ENCODE results near the gene HS3ST3A1. TPM values are rescaled to one million over a fixed set of nuclear protein-coding genes. Genes with fewer than 3 reads are reported as not detected.

HS3ST3A1 gene
- total RNA-seq, 5 donors from 2014 or later (not counting 1 experiment from before 2014, with no cell fraction given), result 1.0 to 2.4 TPM; not detected in 3

DNA sequence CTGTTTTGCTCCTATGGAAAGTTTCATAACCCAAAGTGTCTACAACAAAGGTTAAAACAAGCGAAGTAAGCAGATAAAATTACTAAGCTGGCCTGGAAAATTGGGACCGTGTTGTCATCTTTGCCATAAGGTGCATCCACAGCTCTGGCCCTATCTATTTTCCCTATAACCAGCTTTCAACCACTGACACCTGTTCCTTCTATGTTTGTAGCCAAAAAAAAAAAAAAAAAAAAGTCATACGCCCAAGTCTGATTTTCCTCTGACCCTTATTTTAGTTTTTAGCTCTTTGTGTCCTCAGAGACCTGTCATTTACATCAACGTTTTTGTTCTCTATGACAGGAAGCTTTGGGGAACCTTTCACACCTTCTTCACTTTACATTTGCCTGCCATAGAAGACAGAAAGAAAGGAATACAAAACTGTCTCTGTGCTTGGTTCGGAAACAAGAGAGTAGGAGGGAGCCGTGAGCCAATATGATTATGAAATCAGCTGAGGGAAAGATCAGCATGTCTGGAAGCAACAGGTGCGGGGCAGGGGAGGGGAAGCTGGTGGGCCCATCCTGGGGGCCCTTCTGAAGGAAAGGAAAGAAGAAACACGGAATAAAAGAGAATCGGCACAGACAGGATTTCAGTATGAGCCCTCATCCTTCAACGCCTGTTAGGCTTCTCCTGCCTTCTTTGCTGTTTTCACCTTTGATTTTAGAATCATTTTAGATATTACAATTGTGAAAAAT lies 8.5 kb downstream of the HS3ST3A1 start:
- CTCF ChIA-PET, result interaction anchor here (0.6 to 1.3 kb wide), 13 partner anchors 11 to 1337 kb away, joined by 3 to 9 read pairs (median 4); partner anchors contain the start of gene HS3ST3B1 (in 1 of the 2)
- no peak for ATAC-seq (replicated peaks in 1 of 4)
- peaks cover 16 to 21% of the 10 kb centered on the region in 2 donors for H3K27me3 Mint-ChIP-seq
- H3K4me3 ChIP-seq (ENCODE audit: control insufficient read depth in 1 of 2, extremely low read depth in 1 of 2, low read length in 1 of 2), result no peak overlapping the region
- H3K36me3 ChIP-seq (ENCODE audit: control insufficient read depth in 2 of 2, extremely low read depth in 1 of 2, insufficient read depth in 1 of 2, low read length in 1 of 2), result no peaks in the 10 kb centered on the region
- no peaks in the 10 kb centered on the region for H3K4me1 ChIP-seq (ENCODE audit: control insufficient read depth in 1 of 2, extremely low read depth in 1 of 2, insufficient read depth in 2 of 2, low read length in 2 of 2)
- POLR2A ChIA-PET, result interaction anchor here in 1 of 2 donors (0.6 kb wide), 1 partner anchor 940 kb away, joined by 6 read pairs; no protein-coding TSS in a partner anchor
- no peak overlapping the region for H3K27ac ChIP-seq (ENCODE audit: low read length)
- no peak for DNase-seq
- no peaks in the 10 kb centered on the region for H3K9me3 ChIP-seq
- H3K27me3 ChIP-seq (replicated peaks in 1 of 2; ENCODE audit: control insufficient read depth in 2 of 2, extremely low read depth in 1 of 2, insufficient read depth in 2 of 2, low read length in 1 of 2), result peaks cover 0 to 5% of the 10 kb centered on the region in 2 experiments
- 97% methylated on average over 4 of the region's 10 CpGs for WGBS (ENCODE audit: insufficient coverage)
- peaks cover 2 to 9% (median 6%) of the 10 kb centered on the region in 3 donors for H3K4me1 Mint-ChIP-seq
- H3K9me3 Mint-ChIP-seq, result no peaks in the 10 kb centered on the region
- H3K4me3 Mint-ChIP-seq, result no peak overlapping the region
- no peak overlapping the region for H3K27ac Mint-ChIP-seq
- no peaks in the 10 kb centered on the region for H3K36me3 Mint-ChIP-seq

DNA sequence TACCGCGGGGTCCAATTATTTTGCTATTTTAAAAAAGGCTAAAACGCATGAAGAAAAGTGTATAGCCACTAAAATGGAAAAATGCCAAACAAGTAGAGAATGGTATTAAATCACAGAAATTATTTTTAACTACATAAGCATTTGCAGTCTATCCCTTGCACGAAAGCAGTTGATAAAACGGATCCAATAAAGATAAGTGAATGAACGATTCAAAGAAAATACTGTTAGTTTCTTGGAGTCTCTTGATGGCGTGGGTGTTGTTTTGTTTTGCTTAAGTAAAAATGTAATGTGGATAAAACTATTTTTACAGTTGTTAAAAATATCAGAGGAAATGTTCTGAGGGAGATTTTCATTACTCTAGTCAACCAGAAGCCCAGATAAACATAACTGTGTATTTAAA lies 9.3 kb downstream of the HS3ST3A1 start:
- Mint-ChIP-seq H3K27me3 (peaks cover 12 to 19% of the 10 kb centered on the region in 2 donors), H3K4me3 (no peak overlapping the region), H3K36me3 (no peaks in the 10 kb centered on the region), H3K27ac (no peak overlapping the region), H3K9me3 (no peaks in the 10 kb centered on the region), H3K4me1 (peaks cover 2 to 9% (median 6%) of the 10 kb centered on the region in 3 donors)
- Histone ChIP-seq H3K9me3 (no peaks in the 10 kb centered on the region), H3K27me3 (replicated peaks in 1 of 2; ENCODE audit: control insufficient read depth in 2 of 2, extremely low read depth in 1 of 2, insufficient read depth in 2 of 2, low read length in 1 of 2) (peaks cover 0 to 5% of the 10 kb centered on the region in 2 experiments), H3K4me3 (ENCODE audit: control insufficient read depth in 1 of 2, extremely low read depth in 1 of 2, low read length in 1 of 2) (no peak overlapping the region), H3K4me1 (ENCODE audit: control insufficient read depth in 1 of 2, extremely low read depth in 1 of 2, insufficient read depth in 2 of 2, low read length in 2 of 2) (no peaks in the 10 kb centered on the region), H3K36me3 (ENCODE audit: control insufficient read depth in 2 of 2, extremely low read depth in 1 of 2, insufficient read depth in 1 of 2, low read length in 1 of 2) (no peaks in the 10 kb centered on the region), H3K27ac (ENCODE audit: low read length) (no peak overlapping the region)
- CTCF ChIA-PET, result interaction anchor here (0.6 to 1.3 kb wide), 6 partner anchors 12 to 1335 kb away, joined by 3 to 9 read pairs (median 7); partner anchors contain the start of gene HS3ST3B1 (in 1 of the 2)
- POLR2A ChIA-PET, result no interaction called here
- no CpG with 5 or more reads among the region's 7 CpGs for WGBS (ENCODE audit: insufficient coverage)
- DNase-seq, result no peak
- ATAC-seq (replicated peaks in 1 of 4), result no peak

DNA sequence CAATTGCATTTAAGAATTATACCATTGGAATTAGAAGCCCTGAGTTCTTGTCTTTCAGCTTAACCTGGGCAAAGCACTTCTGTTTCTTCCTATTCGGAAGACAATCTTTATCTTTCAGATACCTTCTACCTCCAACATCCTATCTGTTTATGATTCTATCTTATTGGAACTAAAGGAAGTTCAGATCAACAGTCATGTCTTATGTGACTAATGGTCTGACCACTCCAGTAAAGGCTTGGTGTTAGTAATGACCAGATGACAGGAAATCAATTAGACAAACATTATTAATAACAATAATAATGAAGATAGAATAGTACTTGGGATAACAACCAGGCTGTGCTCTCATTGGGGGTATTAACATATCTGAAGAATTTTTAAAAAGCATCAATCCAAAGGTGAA lies 11.3 kb downstream of the HS3ST3A1 start:
- H3K4me3 ChIP-seq (ENCODE audit: control insufficient read depth in 1 of 2, extremely low read depth in 1 of 2, low read length in 1 of 2), result no peak overlapping the region
- H3K27ac Mint-ChIP-seq, result no peak overlapping the region
- H3K9me3 Mint-ChIP-seq, result no peaks in the 10 kb centered on the region
- DNase-seq (no peak), ATAC-seq (replicated peaks in 1 of 4) (no peak)
- no CpG with 5 or more reads among the region's 1 CpG for WGBS (ENCODE audit: insufficient coverage)
- no peaks in the 10 kb centered on the region for H3K36me3 ChIP-seq (ENCODE audit: control insufficient read depth in 2 of 2, extremely low read depth in 1 of 2, insufficient read depth in 1 of 2, low read length in 1 of 2)
- no peak overlapping the region for H3K27ac ChIP-seq (ENCODE audit: low read length)
- no peaks in the 10 kb centered on the region for H3K36me3 Mint-ChIP-seq
- ChIA-PET POLR2A (interaction anchor here in 1 of 2 donors (0.7 kb wide), 1 partner anchor 517 kb away, joined by 6 read pairs; no protein-coding TSS in a partner anchor), CTCF (interaction anchor here in 1 of 2 donors (0.9 kb wide), 1 partner anchor 1337 kb away, joined by 4 read pairs; no protein-coding TSS in a partner anchor)
- no peaks in the 10 kb centered on the region for H3K4me1 ChIP-seq (ENCODE audit: control insufficient read depth in 1 of 2, extremely low read depth in 1 of 2, insufficient read depth in 2 of 2, low read length in 2 of 2)
- no peak overlapping the region for H3K4me3 Mint-ChIP-seq
- H3K9me3 ChIP-seq, result no peaks in the 10 kb centered on the region
- H3K27me3 ChIP-seq (replicated peaks in 1 of 2; ENCODE audit: control insufficient read depth in 2 of 2, extremely low read depth in 1 of 2, insufficient read depth in 2 of 2, low read length in 1 of 2), result no peaks in the 10 kb centered on the region
- H3K27me3 Mint-ChIP-seq, result peaks cover 10% of the 10 kb centered on the region in 2 donors
- peaks cover 2 to 9% (median 6%) of the 10 kb centered on the region in 3 donors for H3K4me1 Mint-ChIP-seq

DNA sequence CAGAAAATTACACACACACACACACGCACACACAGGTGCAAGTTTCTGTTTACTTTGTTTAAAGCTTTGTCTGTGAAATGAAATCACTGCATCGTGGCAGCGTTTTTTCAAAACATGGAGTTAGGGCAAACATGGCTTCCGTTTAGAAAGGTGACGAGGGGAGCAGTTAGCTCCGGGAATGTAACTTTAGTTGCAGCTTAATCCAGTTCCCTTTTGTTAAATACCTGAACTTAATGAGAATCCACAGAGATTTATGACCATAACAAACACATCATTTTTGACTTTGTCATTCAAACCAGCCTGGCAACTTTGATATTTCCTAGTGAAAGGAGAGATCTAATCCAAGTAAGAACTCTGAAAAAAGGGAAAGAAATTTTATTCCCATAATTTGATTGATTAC lies 12.1 kb downstream of the HS3ST3A1 start:
- POLR2A ChIA-PET, result interaction anchor here in 1 of 2 donors (0.7 kb wide), 1 partner anchor 11 kb away, joined by 3 read pairs; no protein-coding TSS in a partner anchor
- no peak overlapping the region for H3K27ac Mint-ChIP-seq

DNA sequence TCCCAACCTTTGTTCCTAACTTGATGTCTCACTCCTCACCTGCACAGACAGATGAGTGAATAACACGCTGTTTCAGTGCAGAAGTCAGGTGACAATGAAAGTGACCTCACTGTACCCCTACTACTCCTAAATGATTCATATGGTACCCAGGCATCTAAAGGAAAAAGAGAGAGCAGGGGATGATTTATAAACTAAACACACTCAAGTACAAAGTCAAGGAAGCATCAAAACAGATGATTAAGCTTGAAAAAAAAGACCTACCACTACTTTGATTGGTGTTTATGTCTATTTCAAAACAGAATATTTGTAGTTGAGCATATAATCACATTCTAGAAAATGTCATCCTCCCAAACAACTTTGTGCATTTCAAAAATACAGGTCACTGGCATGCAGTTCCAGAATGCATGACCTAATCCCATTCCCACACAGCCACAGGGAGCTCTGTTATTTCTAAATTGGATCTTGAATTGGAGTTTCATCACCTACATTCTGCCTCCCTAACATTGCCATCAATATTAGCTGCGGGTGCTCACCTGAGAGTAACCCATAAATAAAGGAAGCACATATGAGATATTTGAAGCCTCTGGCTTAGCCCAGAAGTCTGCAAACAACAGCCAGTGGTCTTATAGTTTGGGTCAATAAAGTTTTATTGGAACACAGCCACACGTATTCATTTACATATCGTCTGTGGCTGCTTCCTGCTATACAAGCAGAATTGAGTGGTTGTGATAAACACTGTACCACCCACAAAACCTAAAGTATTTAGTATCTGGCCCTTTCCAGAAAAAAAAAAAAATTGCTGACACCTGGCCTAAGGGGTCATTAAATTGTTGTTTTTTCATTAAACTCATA lies 14.0 kb downstream of the HS3ST3A1 start:
- Mint-ChIP-seq H3K27ac (no peak overlapping the region), H3K9me3 (no peaks in the 10 kb centered on the region), H3K4me1 (peaks cover 0 to 4% (median 0%) of the 10 kb centered on the region in 3 donors), H3K4me3 (no peak overlapping the region), H3K36me3 (no peaks in the 10 kb centered on the region), H3K27me3 (peaks cover 14 to 15% of the 10 kb centered on the region in 2 donors)
- Histone ChIP-seq H3K9me3 (no peaks in the 10 kb centered on the region), H3K36me3 (ENCODE audit: control insufficient read depth in 2 of 2, extremely low read depth in 1 of 2, insufficient read depth in 1 of 2, low read length in 1 of 2) (no peaks in the 10 kb centered on the region), H3K27ac (ENCODE audit: low read length) (no peak overlapping the region), H3K4me3 (ENCODE audit: control insufficient read depth in 1 of 2, extremely low read depth in 1 of 2, low read length in 1 of 2) (no peak overlapping the region), H3K4me1 (ENCODE audit: control insufficient read depth in 1 of 2, extremely low read depth in 1 of 2, insufficient read depth in 2 of 2, low read length in 2 of 2) (no peaks in the 10 kb centered on the region), H3K27me3 (replicated peaks in 1 of 2; ENCODE audit: control insufficient read depth in 2 of 2, extremely low read depth in 1 of 2, insufficient read depth in 2 of 2, low read length in 1 of 2) (no peaks in the 10 kb centered on the region)
- no peak for DNase-seq
- no CpG with 5 or more reads among the region's 4 CpGs for WGBS (ENCODE audit: insufficient coverage)
- ChIA-PET POLR2A (no interaction called here), CTCF (interaction anchor here in 1 of 2 donors (0.7 to 1.0 kb wide), 2 partner anchors 1197 to 1396 kb away, joined by 3 to 7 read pairs; no protein-coding TSS in a partner anchor)
- ATAC-seq (replicated peaks in 1 of 4), result no peak

More for the DNA sequence above, 12.1 kb downstream of the HS3ST3A1 start:
- H3K27me3 Mint-ChIP-seq, result peaks cover 11 to 13% of the 10 kb centered on the region in 2 donors
- H3K4me1 ChIP-seq (ENCODE audit: control insufficient read depth in 1 of 2, extremely low read depth in 1 of 2, insufficient read depth in 2 of 2, low read length in 2 of 2), result no peaks in the 10 kb centered on the region
- H3K36me3 ChIP-seq (ENCODE audit: control insufficient read depth in 2 of 2, extremely low read depth in 1 of 2, insufficient read depth in 1 of 2, low read length in 1 of 2), result no peaks in the 10 kb centered on the region
- H3K36me3 Mint-ChIP-seq, result no peaks in the 10 kb centered on the region
- no peak overlapping the region for H3K4me3 ChIP-seq (ENCODE audit: control insufficient read depth in 1 of 2, extremely low read depth in 1 of 2, low read length in 1 of 2)
- CTCF ChIA-PET, result interaction anchor here in 1 of 2 donors (0.9 kb wide), 1 partner anchor 1338 kb away, joined by 4 read pairs; no protein-coding TSS in a partner anchor
- H3K9me3 ChIP-seq, result no peaks in the 10 kb centered on the region
- ATAC-seq (replicated peaks in 1 of 4) (no peak), DNase-seq (no peak)
- no peak overlapping the region for H3K27ac ChIP-seq (ENCODE audit: low read length)
- no peaks in the 10 kb centered on the region for H3K27me3 ChIP-seq (replicated peaks in 1 of 2; ENCODE audit: control insufficient read depth in 2 of 2, extremely low read depth in 1 of 2, insufficient read depth in 2 of 2, low read length in 1 of 2)
- WGBS (ENCODE audit: insufficient coverage), result 40% methylated on average over 3 of the region's 6 CpGs
- no peak overlapping the region for H3K4me3 Mint-ChIP-seq
- H3K4me1 Mint-ChIP-seq, result peaks cover 0 to 5% (median under 1%) of the 10 kb centered on the region in 3 donors
- H3K9me3 Mint-ChIP-seq, result no peaks in the 10 kb centered on the region

DNA sequence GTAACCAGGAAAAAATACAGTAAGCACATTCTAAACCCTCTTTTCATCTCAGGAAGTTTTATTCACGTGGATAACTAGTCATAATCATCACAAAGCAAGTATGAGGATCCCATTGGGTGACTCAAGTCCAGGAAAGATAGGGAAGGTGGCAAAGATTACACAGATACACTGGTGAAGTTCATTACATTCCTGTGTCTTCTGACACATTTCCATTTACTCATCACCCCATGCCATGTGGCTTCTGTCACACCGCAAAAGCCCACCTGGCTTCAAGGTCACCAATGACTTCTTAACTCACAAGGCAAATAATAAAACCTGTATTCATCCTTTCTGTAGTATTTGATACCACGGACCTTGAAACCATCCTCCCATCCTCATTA lies 17.0 kb downstream of the HS3ST3A1 start:
- Mint-ChIP-seq H3K27me3 (peaks cover 10 to 15% of the 10 kb centered on the region in 2 donors), H3K27ac (no peak overlapping the region), H3K9me3 (no peaks in the 10 kb centered on the region), H3K4me1 (peaks cover 0 to 4% (median 0%) of the 10 kb centered on the region in 3 donors), H3K36me3 (no peaks in the 10 kb centered on the region), H3K4me3 (no peak overlapping the region)
- no peaks in the 10 kb centered on the region for H3K4me1 ChIP-seq (ENCODE audit: control insufficient read depth in 1 of 2, extremely low read depth in 1 of 2, insufficient read depth in 2 of 2, low read length in 2 of 2)
- no peaks in the 10 kb centered on the region for H3K27me3 ChIP-seq (replicated peaks in 1 of 2; ENCODE audit: control insufficient read depth in 2 of 2, extremely low read depth in 1 of 2, insufficient read depth in 2 of 2, low read length in 1 of 2)
- WGBS (ENCODE audit: insufficient coverage), result no CpG with 5 or more reads among the region's 3 CpGs
- DNase-seq (no peak), ATAC-seq (replicated peaks in 1 of 4) (no peak)
- H3K4me3 ChIP-seq (ENCODE audit: control insufficient read depth in 1 of 2, extremely low read depth in 1 of 2, low read length in 1 of 2), result no peak overlapping the region
- H3K9me3 ChIP-seq, result no peaks in the 10 kb centered on the region
- H3K27ac ChIP-seq (ENCODE audit: low read length), result no peak overlapping the region
- ChIA-PET CTCF (no interaction called here), POLR2A (no interaction called here)
- no peaks in the 10 kb centered on the region for H3K36me3 ChIP-seq (ENCODE audit: control insufficient read depth in 2 of 2, extremely low read depth in 1 of 2, insufficient read depth in 1 of 2, low read length in 1 of 2)
